ENCODE results near the gene OPN3. TPM values are rescaled to one million over a fixed set of nuclear protein-coding genes. Genes with fewer than 3 reads are reported as not detected.

The OPN3 gene
- total and polyA plus RNA-seq, 9 of the 15 experiments (the other 6 are each of a cell fraction or from before 2014, with no cell fraction given), result 4.2 to 34.6 (median 17.0) TPM

DNA sequence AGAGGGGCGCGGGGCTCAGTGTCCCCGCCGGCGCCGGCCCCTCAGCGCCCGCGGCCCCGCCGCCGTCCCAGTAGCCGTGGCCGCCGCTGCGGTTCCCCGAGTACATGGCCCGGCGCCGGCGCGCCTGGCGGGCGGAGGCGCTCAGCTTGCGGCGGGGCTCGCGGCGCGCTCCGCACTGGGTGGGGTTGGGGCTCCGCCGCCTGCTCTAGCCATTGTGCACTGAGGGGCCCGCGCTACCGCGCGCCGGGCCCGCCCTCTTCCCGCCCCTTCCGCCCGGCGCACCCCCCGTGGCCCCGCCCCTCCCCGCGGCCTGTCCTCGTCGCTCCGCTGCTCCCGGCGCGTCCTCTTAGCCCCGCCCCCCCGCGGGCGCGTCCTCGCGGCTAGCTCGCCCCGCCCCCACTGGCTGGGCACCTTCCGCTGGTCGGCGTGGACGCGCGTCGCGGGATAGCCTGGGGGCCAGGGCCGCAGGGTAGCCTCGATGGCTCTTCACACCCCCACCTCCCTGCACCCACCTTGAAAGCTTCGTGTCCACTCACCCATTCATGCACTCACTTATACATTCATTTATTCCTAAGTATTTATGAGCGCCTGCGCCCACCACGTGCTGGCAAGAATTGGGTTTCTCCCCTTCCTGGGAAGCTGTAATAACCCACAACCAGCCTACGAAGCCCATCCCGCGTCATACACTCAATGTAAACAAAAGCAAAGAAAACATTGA, at the start of gene OPN3, which contains the start of gene CHML (continued):
- TF ChIP-seq, protein P1, sequence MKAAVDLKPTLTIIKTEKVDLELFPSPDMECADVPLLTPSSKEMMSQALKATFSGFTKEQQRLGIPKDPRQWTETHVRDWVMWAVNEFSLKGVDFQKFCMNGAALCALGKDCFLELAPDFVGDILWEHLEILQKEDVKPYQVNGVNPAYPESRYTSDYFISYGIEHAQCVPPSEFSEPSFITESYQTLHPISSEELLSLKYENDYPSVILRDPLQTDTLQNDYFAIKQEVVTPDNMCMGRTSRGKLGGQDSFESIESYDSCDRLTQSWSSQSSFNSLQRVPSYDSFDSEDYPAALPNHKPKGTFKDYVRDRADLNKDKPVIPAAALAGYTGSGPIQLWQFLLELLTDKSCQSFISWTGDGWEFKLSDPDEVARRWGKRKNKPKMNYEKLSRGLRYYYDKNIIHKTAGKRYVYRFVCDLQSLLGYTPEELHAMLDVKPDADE (conservative IDR thresholded peaks at IDR 0.05; ENCODE audit: control insufficient read depth, low read depth, low read length), result 0 out of 2 replicates have a peak, but pooled peaks have one; percentile 71
- TF ChIP-seq ZNF830 (CRISPR knock-in tag; IDR thresholded peaks at IDR 0.05) (no peak), THRAP3 (IDR thresholded peaks at IDR 0.05; ENCODE audit: borderline replicate concordance) (no peak), GTF2F1 (IDR thresholded peaks at IDR 0.05; ENCODE audit: low read depth, low read length) (no peak), ZNF436 (CRISPR knock-in tag; IDR thresholded peaks at IDR 0.05) (no peak), GABPA (tag; conservative IDR thresholded peaks at IDR 0.05; ENCODE audit: low read depth) (peak; percentile 89), NRF1 (conservative IDR thresholded peaks at IDR 0.05 in 1 of 2, IDR thresholded peaks at IDR 0.05 in 1 of 2) (peak in 1 of 2 experiments; percentile 56; a peak in 2 of 4 replicates), ZNF12 (CRISPR knock-in tag; IDR thresholded peaks at IDR 0.05) (0 out of 2 replicates have a peak, but pooled peaks have one; percentile 72), CCNT2 (IDR thresholded peaks at IDR 0.05; ENCODE audit: borderline replicate concordance, extremely low read depth, insufficient read length, low read depth, low read length) (peak; percentile 89), ARID1B (IDR thresholded peaks at IDR 0.05) (no peak), RBM22 (IDR thresholded peaks at IDR 0.05; ENCODE audit: low read depth, low read length, poor library complexity, severe bottlenecking) (no peak), MTA1 (IDR thresholded peaks at IDR 0.05; ENCODE audit: borderline replicate concordance) (no peak), HDAC6 (IDR thresholded peaks at IDR 0.05; ENCODE audit: low read depth, low read length) (no peak), POLR3A (IDR thresholded peaks at IDR 0.05; ENCODE audit: borderline replicate concordance, extremely low read depth, insufficient read depth, insufficient read length) (no peak), ATF7 (IDR thresholded peaks at IDR 0.05) (no peak), BRD9 (IDR thresholded peaks at IDR 0.05; ENCODE audit: low read depth, partially characterized antibody) (peak; percentile 35)
- TF ChIP-seq, protein P2, sequence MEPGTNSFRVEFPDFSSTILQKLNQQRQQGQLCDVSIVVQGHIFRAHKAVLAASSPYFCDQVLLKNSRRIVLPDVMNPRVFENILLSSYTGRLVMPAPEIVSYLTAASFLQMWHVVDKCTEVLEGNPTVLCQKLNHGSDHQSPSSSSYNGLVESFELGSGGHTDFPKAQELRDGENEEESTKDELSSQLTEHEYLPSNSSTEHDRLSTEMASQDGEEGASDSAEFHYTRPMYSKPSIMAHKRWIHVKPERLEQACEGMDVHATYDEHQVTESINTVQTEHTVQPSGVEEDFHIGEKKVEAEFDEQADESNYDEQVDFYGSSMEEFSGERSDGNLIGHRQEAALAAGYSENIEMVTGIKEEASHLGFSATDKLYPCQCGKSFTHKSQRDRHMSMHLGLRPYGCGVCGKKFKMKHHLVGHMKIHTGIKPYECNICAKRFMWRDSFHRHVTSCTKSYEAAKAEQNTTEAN (CRISPR knock-in tag; IDR thresholded peaks at IDR 0.05), result no peak
- TF ChIP-seq, protein P3, sequence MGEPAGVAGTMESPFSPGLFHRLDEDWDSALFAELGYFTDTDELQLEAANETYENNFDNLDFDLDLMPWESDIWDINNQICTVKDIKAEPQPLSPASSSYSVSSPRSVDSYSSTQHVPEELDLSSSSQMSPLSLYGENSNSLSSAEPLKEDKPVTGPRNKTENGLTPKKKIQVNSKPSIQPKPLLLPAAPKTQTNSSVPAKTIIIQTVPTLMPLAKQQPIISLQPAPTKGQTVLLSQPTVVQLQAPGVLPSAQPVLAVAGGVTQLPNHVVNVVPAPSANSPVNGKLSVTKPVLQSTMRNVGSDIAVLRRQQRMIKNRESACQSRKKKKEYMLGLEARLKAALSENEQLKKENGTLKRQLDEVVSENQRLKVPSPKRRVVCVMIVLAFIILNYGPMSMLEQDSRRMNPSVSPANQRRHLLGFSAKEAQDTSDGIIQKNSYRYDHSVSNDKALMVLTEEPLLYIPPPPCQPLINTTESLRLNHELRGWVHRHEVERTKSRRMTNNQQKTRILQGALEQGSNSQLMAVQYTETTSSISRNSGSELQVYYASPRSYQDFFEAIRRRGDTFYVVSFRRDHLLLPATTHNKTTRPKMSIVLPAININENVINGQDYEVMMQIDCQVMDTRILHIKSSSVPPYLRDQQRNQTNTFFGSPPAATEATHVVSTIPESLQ (CRISPR knock-in tag; IDR thresholded peaks at IDR 0.05), result peak; percentile 41; the same call in 1 of the 2 replicates
- TF ChIP-seq, protein P4, sequence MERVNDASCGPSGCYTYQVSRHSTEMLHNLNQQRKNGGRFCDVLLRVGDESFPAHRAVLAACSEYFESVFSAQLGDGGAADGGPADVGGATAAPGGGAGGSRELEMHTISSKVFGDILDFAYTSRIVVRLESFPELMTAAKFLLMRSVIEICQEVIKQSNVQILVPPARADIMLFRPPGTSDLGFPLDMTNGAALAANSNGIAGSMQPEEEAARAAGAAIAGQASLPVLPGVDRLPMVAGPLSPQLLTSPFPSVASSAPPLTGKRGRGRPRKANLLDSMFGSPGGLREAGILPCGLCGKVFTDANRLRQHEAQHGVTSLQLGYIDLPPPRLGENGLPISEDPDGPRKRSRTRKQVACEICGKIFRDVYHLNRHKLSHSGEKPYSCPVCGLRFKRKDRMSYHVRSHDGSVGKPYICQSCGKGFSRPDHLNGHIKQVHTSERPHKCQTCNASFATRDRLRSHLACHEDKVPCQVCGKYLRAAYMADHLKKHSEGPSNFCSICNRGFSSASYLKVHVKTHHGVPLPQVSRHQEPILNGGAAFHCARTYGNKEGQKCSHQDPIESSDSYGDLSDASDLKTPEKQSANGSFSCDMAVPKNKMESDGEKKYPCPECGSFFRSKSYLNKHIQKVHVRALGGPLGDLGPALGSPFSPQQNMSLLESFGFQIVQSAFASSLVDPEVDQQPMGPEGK (CRISPR knock-in tag; IDR thresholded peaks at IDR 0.05; ENCODE audit: borderline replicate concordance), result no peak
